Breast epithelium (tissue), 3 donors: ENCODE results near the gene CFTR.

Source experiments
- POLR2A ChIP-seq: fragments of 450-650 bp; IDR thresholded peaks from one replicate; pipeline ENCODE4 v1.6.1; 2016; ENCODE audit warnings: antibody characterized with exemption, mild to moderate bottlenecking, moderate library complexity
- TF ChIP-seq, protein P1 (sequence below), 3 donors: fragments of 450-650 bp; IDR thresholded peaks; one replicate each; pipeline ENCODE4 v1.5.1; 2016 to 2017; ENCODE audit warnings: antibody characterized with exemption in 3 of 3, mild to moderate bottlenecking in 3 of 3, moderate library complexity in 3 of 3

- TF ChIP-seq, protein P1, sequence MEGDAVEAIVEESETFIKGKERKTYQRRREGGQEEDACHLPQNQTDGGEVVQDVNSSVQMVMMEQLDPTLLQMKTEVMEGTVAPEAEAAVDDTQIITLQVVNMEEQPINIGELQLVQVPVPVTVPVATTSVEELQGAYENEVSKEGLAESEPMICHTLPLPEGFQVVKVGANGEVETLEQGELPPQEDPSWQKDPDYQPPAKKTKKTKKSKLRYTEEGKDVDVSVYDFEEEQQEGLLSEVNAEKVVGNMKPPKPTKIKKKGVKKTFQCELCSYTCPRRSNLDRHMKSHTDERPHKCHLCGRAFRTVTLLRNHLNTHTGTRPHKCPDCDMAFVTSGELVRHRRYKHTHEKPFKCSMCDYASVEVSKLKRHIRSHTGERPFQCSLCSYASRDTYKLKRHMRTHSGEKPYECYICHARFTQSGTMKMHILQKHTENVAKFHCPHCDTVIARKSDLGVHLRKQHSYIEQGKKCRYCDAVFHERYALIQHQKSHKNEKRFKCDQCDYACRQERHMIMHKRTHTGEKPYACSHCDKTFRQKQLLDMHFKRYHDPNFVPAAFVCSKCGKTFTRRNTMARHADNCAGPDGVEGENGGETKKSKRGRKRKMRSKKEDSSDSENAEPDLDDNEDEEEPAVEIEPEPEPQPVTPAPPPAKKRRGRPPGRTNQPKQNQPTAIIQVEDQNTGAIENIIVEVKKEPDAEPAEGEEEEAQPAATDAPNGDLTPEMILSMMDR (IDR thresholded peaks at IDR 0.05) = no peak
- no peak for TF ChIP-seq POLR2A
Measured at GRCh38 chr7:117706210-117706609, 226.4 kb downstream of the CFTR start.
